Fibroblast of lung (primary cell): ENCODE measurements around the gene CDH4. TPM values are rescaled to one million over a fixed set of nuclear protein-coding genes. Genes with fewer than 3 reads are reported as not detected.

Experiments used
- DNase-seq, 2 donors: peaks; one replicate each; pipeline versions ENCODE4 v3.0.0 to v3.0.0-alpha.2; 2010; ENCODE audit warnings: low read depth in 2 of 2
- H2AFZ ChIP-seq: 2 replicates; pipeline ENCODE4 v1.5.1; 2012; ENCODE audit warnings: low read length, control low read depth, inconsistent platforms
- H3K27ac ChIP-seq: 2 replicates; pipeline ENCODE4 v1.5.1; 2011; ENCODE audit warnings: low read length, control low read depth; ENCODE audit not compliant: insufficient read depth
- H3K27me3 ChIP-seq: 2 replicates; pipeline ENCODE4 v1.5.1; 2011; ENCODE audit warnings: mild to moderate bottlenecking, low read length; ENCODE audit not compliant: control insufficient read depth, insufficient read depth
- H3K36me3 ChIP-seq: 2 replicates; pipeline ENCODE4 v1.5.1; 2011; ENCODE audit warnings: low read length; ENCODE audit not compliant: control insufficient read depth, insufficient read depth
- H3K4me1 ChIP-seq: 2 replicates; pipeline ENCODE4 v1.5.1; 2011; ENCODE audit warnings: low read length; ENCODE audit not compliant: control insufficient read depth, insufficient read depth; ENCODE audit errors: extremely low read depth
- H3K4me2 ChIP-seq: 2 replicates; pipeline ENCODE4 v1.5.1; 2011; ENCODE audit warnings: low read length, control low read depth; ENCODE audit not compliant: insufficient read depth; ENCODE audit errors: extremely low read depth
- H3K4me3 ChIP-seq, 4 experiments: fragments of 200-600 bp in 1 of 4; sonication (generic) in 1 of 4; replicated peaks in 1 of 4; 2 replicates each; pipeline ENCODE4 v1.5.1; 2011 to 2016; ENCODE audit warnings: low read length in 4 of 4, low read depth in 3 of 4, mild to moderate bottlenecking in 3 of 4, control low read depth in 2 of 4, inconsistent platforms in 1 of 4, mixed read lengths in 1 of 4; ENCODE audit not compliant: insufficient read depth in 1 of 4; ENCODE audit errors: control extremely low read depth in 1 of 4
- H3K79me2 ChIP-seq: 2 replicates; pipeline ENCODE4 v1.5.1; 2012; ENCODE audit warnings: mild to moderate bottlenecking, low read length, inconsistent platforms; ENCODE audit not compliant: control insufficient read depth, insufficient read depth
- H3K9ac ChIP-seq: 2 replicates; pipeline ENCODE4 v1.5.1; 2011; ENCODE audit warnings: mild to moderate bottlenecking, low read length, control low read depth; ENCODE audit not compliant: insufficient read depth
- H3K9me3 ChIP-seq: 2 replicates; pipeline ENCODE4 v1.5.1; 2012; ENCODE audit warnings: low read depth, low read length; ENCODE audit not compliant: control insufficient read depth, insufficient read depth
- H4K20me1 ChIP-seq: 2 replicates; pipeline ENCODE4 v1.5.1; 2011; ENCODE audit warnings: low read length; ENCODE audit not compliant: control insufficient read depth, insufficient read depth; ENCODE audit errors: extremely low read depth
- EZH2 ChIP-seq: IDR thresholded peaks from 2 replicates; pipeline ENCODE4 v1.5.1; 2012; ENCODE audit warnings: low read length, control low read depth, mild to moderate bottlenecking; ENCODE audit errors: missing control alignments
- polyA plus RNA-seq, 2 donors: library from polyadenylated mRNA; depleted of rRNA in 1 of 2; stranded (reverse) in 1 of 2; unstranded in 1 of 2; fragments of >200 nt; gene quantifications; 2 replicates each; pipeline ENCODE4 v1.2.1, GENCODE V29; 2011 to 2012; ENCODE audit warnings: missing spikeins in 1 of 2
- total RNA-seq: library from RNA; depleted of rRNA; stranded (reverse); fragments of >200 nt; gene quantifications from 2 replicates; pipeline ENCODE4 v1.2.1, GENCODE V29; 2014
- TF ChIP-seq, protein P1 (sequence below), 2 donors: IDR thresholded peaks in 1 of 2; conservative IDR thresholded peaks in 1 of 2; 1 replicate in 1 of 2; 2 replicates in 1 of 2; pipeline ENCODE4 v1.5.1; 2011 to 2012; ENCODE audit warnings: low read length in 2 of 2, control low read depth in 1 of 2, inconsistent platforms in 1 of 2, low read depth in 1 of 2, mild to moderate bottlenecking in 1 of 2

The CDH4 gene
- total and polyA plus RNA-seq, 2 donors (not counting 1 experiment from before 2014, with no cell fraction given) = 4.8 to 6.8 TPM

DNA sequence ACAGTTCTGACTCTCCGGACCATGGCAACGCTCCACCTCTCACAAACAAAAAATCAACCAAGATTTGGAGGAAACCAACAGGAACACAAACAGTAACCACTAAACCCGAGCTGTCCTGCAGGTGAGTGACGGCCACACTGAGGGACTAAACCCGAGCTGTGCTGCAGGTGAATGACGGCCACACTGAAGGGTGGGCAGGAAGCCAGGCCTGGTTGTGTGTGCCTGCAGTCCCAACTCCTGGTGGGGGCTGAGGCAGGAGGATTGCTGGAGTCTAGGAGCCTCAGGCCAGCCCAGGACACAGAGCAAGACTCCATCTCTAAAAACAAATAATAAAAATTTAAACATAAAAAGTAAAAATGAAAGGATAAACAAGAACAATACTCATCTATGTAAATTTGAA, 733.0 kb downstream of the CDH4 start:
- Histone ChIP-seq H4K20me1 (no peaks in the 10 kb centered on the region), H3K9me3 (no peaks in the 10 kb centered on the region), H3K79me2 (no peaks in the 10 kb centered on the region), H2AFZ (no peak overlapping the region), H3K4me2 (no peak overlapping the region), H3K27ac (no peak overlapping the region), H3K27me3 (no peaks in the 10 kb centered on the region), H3K4me3 (no peak overlapping the region), H3K4me1 (no peaks in the 10 kb centered on the region), H3K9ac (no peak overlapping the region), H3K36me3 (peaks cover 4% of the 10 kb centered on the region)
- no peak for DNase-seq
- no peak for TF ChIP-seq EZH2
- TF ChIP-seq, protein P1, sequence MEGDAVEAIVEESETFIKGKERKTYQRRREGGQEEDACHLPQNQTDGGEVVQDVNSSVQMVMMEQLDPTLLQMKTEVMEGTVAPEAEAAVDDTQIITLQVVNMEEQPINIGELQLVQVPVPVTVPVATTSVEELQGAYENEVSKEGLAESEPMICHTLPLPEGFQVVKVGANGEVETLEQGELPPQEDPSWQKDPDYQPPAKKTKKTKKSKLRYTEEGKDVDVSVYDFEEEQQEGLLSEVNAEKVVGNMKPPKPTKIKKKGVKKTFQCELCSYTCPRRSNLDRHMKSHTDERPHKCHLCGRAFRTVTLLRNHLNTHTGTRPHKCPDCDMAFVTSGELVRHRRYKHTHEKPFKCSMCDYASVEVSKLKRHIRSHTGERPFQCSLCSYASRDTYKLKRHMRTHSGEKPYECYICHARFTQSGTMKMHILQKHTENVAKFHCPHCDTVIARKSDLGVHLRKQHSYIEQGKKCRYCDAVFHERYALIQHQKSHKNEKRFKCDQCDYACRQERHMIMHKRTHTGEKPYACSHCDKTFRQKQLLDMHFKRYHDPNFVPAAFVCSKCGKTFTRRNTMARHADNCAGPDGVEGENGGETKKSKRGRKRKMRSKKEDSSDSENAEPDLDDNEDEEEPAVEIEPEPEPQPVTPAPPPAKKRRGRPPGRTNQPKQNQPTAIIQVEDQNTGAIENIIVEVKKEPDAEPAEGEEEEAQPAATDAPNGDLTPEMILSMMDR (conservative IDR thresholded peaks at IDR 0.05 in 1 of 2, IDR thresholded peaks at IDR 0.05 in 1 of 2; ENCODE audit: low read depth in 1 of 2, low read length in 2 of 2) = no peak

DNA sequence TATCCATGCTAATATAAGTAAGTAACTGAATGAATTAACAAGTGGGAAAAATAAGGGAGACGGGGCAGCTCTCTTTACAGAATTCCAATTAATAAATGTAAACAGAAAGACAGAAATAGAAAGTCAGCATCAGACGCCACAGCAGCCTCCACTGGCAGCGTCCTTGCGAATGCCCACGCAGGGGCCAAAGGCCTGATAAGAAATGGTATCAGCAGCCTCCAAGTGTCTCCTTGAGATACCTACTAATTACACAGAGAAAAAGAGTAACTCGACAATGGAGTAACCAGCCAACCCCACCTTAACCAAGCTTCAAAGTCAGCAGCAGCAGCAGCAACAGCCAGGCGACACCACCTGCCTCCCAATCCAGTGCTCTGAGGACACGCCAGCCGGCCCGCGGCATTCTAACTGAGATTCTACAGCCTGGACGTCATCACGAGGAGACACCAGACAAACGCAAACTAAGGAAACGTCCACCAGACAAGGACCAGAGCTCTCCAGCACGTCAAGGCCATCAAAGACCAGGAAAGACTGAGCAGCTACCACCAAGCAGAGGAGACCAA, 734.8 kb downstream of the CDH4 start:
- no peaks in the 10 kb centered on the region for H3K4me1 ChIP-seq
- no peak for DNase-seq
- no peaks in the 10 kb centered on the region for H3K27me3 ChIP-seq
- H3K9me3 ChIP-seq = no peaks in the 10 kb centered on the region
- H3K4me3 ChIP-seq = no peak overlapping the region
- no peak overlapping the region for H3K27ac ChIP-seq
- H4K20me1 ChIP-seq = no peaks in the 10 kb centered on the region
- H3K4me2 ChIP-seq = no peak overlapping the region
- no peaks in the 10 kb centered on the region for H3K79me2 ChIP-seq
- no peak overlapping the region for H3K9ac ChIP-seq
- peaks cover 4% of the 10 kb centered on the region for H3K36me3 ChIP-seq
- H2AFZ ChIP-seq = no peak overlapping the region
- no peak for TF ChIP-seq EZH2
- TF ChIP-seq, protein P1 (conservative IDR thresholded peaks at IDR 0.05 in 1 of 2, IDR thresholded peaks at IDR 0.05 in 1 of 2; ENCODE audit: low read depth in 1 of 2, low read length in 2 of 2) = no peak

GRCh38 chr20:61988665-61989064, 736.6 kb downstream of the CDH4 start:
- DNase-seq = no peak
- Histone ChIP-seq H2AFZ (no peak overlapping the region), H3K79me2 (no peaks in the 10 kb centered on the region), H3K4me2 (no peak overlapping the region), H4K20me1 (no peaks in the 10 kb centered on the region), H3K27ac (no peak overlapping the region), H3K9me3 (no peaks in the 10 kb centered on the region), H3K27me3 (no peaks in the 10 kb centered on the region), H3K36me3 (peaks cover 9% of the 10 kb centered on the region), H3K4me3 (no peak overlapping the region), H3K9ac (no peak overlapping the region), H3K4me1 (no peaks in the 10 kb centered on the region)
- TF ChIP-seq, protein P1 (conservative IDR thresholded peaks at IDR 0.05 in 1 of 2, IDR thresholded peaks at IDR 0.05 in 1 of 2; ENCODE audit: low read depth in 1 of 2, low read length in 2 of 2) = no peak
- no peak for TF ChIP-seq EZH2
